Measurements from ENCODE around the gene CCDC188.

DNA sequence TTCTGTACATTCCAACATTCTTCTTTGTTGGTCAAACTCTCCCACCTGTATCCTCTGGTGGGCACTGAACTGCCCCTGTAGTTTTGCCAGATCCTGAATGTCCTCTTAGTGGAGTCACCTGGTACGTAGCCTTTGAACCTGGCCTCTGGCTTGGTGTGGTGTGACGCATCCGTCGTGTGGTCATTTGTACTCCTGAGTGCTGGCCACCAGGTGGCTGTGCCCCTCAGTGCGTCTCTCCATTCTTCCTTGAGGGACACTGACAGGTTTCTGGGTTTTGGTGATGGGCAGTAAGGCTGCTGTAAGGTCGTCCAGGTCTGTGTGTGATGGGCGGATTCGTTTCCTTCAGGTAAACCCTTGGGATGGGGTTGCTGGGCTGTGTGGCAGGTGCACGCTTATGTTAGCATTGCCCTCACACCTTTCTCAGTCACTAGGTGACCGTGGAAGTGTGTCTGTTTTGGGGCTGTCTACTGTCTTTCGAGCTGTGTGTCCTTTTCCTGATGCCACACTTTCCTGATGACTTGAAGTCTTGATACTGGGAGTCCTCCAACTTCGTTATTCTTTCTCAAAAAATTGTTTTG lies 48.6 kb downstream of the CCDC188 start:
- TF ChIP-seq, protein P1, sequence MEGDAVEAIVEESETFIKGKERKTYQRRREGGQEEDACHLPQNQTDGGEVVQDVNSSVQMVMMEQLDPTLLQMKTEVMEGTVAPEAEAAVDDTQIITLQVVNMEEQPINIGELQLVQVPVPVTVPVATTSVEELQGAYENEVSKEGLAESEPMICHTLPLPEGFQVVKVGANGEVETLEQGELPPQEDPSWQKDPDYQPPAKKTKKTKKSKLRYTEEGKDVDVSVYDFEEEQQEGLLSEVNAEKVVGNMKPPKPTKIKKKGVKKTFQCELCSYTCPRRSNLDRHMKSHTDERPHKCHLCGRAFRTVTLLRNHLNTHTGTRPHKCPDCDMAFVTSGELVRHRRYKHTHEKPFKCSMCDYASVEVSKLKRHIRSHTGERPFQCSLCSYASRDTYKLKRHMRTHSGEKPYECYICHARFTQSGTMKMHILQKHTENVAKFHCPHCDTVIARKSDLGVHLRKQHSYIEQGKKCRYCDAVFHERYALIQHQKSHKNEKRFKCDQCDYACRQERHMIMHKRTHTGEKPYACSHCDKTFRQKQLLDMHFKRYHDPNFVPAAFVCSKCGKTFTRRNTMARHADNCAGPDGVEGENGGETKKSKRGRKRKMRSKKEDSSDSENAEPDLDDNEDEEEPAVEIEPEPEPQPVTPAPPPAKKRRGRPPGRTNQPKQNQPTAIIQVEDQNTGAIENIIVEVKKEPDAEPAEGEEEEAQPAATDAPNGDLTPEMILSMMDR (IDR thresholded peaks at IDR 0.05; ENCODE audit: insufficient read depth, low read depth, low read length), result no peak
- no peak for TF ChIP-seq EZH2 (IDR thresholded peaks at IDR 0.05; ENCODE audit: insufficient read depth, low read length)
